NCI-H1436 treated with DMSO at 0.1 percent for 48 hours (cell line): ENCODE results near the gene LAMB3.

Experiments
- DNase-seq: peaks from one replicate; lab custom pipeline; 2025; lab: John Stamatoyannopoulos, UW

LAMB3 gene

GRCh38 chr1:209595599-209596285 lies 56.5 kb downstream of the LAMB3 start:
- DNase-seq: no peak

GRCh38 chr1:209595028-209595427 lies 57.2 kb downstream of the LAMB3 start:
- no peak for DNase-seq

GRCh38 chr1:209594440-209594839 lies 57.8 kb downstream of the LAMB3 start:
- no peak for DNase-seq

DNA sequence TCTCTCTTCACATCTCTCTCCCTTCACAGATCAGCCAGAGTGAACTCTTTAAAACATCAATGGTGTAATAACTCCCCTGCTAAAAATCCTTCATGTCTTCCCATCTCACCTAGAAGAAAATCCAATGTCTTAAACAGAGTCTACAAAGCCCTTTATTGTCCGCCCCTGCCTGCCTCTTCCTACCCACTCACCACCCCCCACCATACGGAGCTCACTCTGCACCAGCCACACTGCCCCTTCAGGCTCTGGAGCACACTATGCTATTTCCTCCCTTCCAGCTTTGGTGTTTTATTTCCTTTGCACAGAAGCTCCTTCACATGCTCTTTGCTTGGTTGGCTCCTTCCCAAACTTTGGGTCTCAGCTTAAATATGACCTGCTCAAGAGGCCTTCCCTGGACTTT lies 58.5 kb downstream of the LAMB3 start:
- DNase-seq: no peak

DNA sequence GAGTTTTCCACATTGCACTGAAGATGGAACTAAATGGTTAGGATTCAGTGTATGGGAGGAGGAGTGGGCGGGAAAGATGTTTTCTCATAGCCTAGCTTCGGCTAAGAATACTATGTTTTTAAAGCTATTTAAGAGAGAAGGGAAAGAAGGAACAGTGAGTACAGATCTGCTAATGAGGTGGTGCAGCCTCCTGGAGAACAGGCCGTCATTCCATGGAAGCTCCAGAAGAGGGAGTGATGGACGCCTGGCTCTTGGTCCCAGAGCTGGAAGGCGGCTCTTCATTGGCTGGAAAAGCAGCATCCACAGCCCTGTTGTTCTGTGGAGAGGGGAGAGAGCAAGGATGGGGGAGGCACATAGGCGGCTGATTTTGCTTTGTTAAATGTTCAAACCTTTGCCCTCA lies 61.8 kb downstream of the LAMB3 start:
- DNase-seq: no peak

GRCh38 chr1:209589863-209590262 lies 62.4 kb downstream of the LAMB3 start:
- DNase-seq: no peak

DNA sequence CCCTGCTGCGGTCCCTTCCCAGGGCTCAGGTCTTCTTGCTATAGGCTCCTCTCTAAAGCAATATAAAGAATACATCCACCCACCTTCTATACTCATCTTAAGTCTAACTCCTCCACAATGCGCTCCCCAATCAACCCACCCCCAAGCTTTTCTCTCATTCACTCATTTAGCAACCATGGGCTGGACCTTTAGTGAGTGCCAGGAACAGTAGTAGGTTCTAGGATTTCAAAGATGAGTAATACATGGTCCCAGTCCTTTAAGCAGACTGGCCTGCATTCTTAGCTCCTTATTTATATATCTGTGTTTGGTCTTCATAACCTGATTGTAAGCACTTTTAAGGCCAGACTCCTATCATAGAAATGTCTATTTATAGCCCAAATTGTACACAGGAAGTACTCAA lies 62.8 kb downstream of the LAMB3 start:
- no peak for DNase-seq

- DNase-seq: no peak
These were observed 64.4 kb downstream of the LAMB3 start for GRCh38 chr1:209587789-209588188.

- DNase-seq: no peak
These were observed 65.9 kb downstream of the LAMB3 start for GRCh38 chr1:209586221-209586740.

DNA sequence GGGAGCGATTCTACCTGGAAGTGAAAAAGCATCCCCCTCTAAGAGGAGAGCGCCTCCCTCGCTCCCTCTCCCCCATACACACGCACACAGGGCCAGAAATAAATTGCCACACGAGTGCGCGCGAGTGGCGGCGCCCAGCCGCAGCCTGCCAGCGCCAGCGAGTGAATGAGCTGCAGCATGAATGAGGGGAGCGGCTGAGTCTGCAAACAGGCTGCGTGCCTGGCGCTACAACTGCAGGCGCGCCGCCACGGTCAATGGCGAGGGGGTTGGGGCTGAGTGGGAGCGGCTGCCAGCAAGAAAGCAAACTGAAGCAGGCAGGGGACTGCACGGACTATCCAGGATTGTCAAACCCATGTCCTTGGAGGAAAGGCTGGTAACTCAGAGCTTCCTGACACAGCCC lies 66.6 kb downstream of the LAMB3 start:
- DNase-seq: peak; percentile 8

DNA sequence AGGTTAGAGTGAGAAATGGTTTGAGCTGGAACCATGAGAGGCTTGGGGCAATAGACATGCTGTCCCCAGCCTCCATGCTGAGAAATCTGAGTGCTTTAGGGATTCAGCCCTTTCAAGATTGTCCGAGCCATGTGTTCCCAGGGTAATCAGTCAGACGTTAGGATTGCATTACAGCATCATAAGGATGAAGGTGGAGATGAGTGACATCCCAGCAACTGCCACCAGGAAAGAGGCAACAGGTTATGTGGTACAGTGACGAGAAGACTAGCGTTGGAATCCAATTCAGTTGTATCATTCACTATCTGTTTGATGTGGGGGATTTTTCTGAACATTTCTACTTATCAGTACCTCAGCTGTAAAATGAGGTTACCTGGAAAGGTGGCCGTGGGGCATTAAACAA lies 67.0 kb downstream of the LAMB3 start:
- DNase-seq: no peak

GRCh38 chr1:209584231-209584672 lies 68.0 kb downstream of the LAMB3 start:
- DNase-seq: no peak

GRCh38 chr1:209583408-209583807 lies 68.8 kb downstream of the LAMB3 start, which contains the start of gene CAMK1G:
Gene CAMK1G, plus strand, starts transcription at chr1:209583714. Its CDS starts 11,270 bp downstream, at chr1:209594984.
- DNase-seq: no peak

DNA sequence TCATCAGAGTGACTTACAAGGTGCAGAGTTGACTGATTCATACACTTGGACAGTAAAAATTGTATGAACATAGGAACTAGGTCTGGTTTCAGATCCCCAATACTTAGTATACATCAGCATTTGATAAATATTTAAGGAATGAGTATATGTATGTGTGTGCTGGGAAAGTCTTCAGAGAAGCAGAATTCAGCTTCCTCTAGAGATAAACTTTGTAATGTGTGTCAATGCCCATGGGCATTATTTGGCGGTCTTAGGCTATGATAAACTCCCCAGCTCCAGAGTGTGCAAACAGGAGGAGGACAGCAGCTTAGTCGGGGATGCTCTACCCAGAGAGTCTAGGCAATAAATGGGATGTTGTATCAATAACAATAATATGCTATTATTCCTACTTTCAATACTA lies 71.6 kb downstream of the LAMB3 start:
- no peak for DNase-seq

- no peak for DNase-seq
These were observed 74.9 kb downstream of the LAMB3 start for GRCh38 chr1:209577346-209577745.

GRCh38 chr1:209576392-209577197 lies 75.6 kb downstream of the LAMB3 start:
- DNase-seq: peak; percentile 11

- DNase-seq: no peak
These were observed 81.5 kb downstream of the LAMB3 start for GRCh38 chr1:209570743-209571142.

- DNase-seq: peak; percentile 63
These were observed 82.6 kb downstream of the LAMB3 start for GRCh38 chr1:209569455-209570207.

GRCh38 chr1:209567698-209568175 lies 84.5 kb downstream of the LAMB3 start:
- no peak for DNase-seq

DNA sequence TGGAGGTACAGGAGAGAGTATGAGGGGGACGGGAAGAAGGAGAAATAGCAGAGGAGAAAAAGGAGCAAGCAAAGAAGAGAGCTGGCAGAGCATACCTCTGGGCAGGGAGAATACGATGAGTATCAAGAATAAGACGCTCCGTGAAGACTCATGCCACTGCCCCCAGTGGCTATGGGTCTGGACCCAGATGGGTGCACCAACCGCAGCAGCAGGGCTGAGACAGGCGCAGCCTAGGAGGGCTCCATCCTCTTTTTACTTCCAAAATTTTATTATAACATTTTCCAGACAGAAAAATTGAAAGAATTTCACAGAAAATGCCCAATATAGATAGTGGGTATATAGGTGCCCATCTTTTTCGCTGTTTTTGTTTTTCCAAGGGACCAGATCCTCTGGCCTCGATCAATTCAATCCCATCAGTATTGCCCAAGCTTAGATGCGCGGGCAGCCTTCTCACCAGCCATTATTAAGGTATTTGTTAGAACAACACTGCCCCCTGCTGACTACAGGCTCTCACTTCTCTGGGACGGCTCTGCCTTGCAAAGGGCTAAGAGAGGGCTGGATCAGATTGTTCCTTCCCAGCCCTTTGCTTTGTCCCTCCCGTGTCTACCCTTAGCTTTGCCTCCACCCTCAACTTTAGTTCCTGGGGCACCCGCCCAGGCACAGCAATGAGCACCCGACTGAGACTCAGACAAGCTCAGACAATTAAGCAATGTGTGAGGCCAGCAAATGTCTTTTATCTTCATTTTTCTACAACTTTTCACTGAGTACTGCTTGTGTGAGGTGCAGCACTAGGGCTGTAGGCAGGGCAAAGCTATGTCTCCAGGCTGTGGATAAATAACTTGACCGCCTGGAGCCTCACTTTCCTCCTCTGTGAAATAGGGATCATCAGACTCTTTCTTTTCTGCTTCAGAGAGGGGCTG lies 86.2 kb downstream of the LAMB3 start:
- peak; percentile 12 for DNase-seq
